Upper lobe of left lung (tissue), 4 donors: ENCODE measurements around the gene ZNF407.

Experiments used
- CTCF ChIP-seq, 6 experiments: fragments of 450-650 bp in 4 of 6; fragments of 200-600 bp in 2 of 6; sonication (generic) in 2 of 6; IDR thresholded peaks; one replicate each; pipeline ENCODE4 v1.5.1; 2016 to 2019; ENCODE audit warnings: antibody characterized with exemption in 6 of 6
- POLR2AphosphoS5 ChIP-seq, 2 donors: sonication (generic); formaldehyde crosslinking; IDR thresholded peaks; one replicate each; pipeline ENCODE4 v1.5.1; 2017; ENCODE audit warnings: antibody characterized with exemption in 2 of 2

- no peak for TF ChIP-seq POLR2AphosphoS5 (IDR thresholded peaks at IDR 0.05)
- no peak for TF ChIP-seq CTCF (IDR thresholded peaks at IDR 0.05)
These were observed 230.5 kb downstream of the ZNF407 start for GRCh38 chr18:74828200-74828599.
